GM12864 (cell line): Measurements from ENCODE around the gene LMBRD1.
A peak's percentile ranks its signal among the peaks of the same experiment; 100 is the strongest.

Source experiments
- DNase-seq: peaks from one replicate; pipeline ENCODE4 v3.0.0-alpha.2; 2011; ENCODE audit warnings: low read depth
- H3K4me3 ChIP-seq: 2 replicates; pipeline ENCODE4 v1.5.1; 2011; ENCODE audit warnings: mild to moderate bottlenecking, low read depth, low read length, control low read depth
- CTCF ChIP-seq: IDR thresholded peaks from 2 replicates; pipeline ENCODE4 v1.5.1; 2011; ENCODE audit warnings: low read depth, mild to moderate bottlenecking, moderate library complexity, low read length, control low read depth, inconsistent platforms; ENCODE audit errors: missing control alignments

The LMBRD1 gene

GRCh38 chr6:69758214-69758613, 38.6 kb downstream of the LMBRD1 start:
- no peak for DNase-seq

DNA sequence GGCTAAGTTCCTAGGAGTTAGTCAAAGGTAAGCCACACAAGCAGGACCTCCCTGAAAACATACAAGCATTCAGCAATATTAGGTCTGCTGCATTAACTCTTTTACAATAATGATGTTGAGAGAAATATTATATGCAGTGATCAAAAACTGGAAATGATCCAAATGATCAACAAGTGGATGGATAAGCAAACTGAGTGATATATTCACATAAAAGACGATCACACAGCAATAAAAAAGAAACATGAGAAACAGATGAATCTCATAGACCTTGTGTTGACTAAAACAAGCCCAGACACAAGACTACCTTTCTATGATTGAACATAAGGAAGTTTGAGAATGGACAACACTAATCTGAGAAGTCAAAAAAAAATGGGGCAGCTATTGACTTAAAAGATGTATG, 39.9 kb downstream of the LMBRD1 start:
- H3K4me3 ChIP-seq, result no peak overlapping the region
- no peak for TF ChIP-seq CTCF
- no peak for DNase-seq

More at GRCh38 chr6:69758214-69758613, 38.6 kb downstream of the LMBRD1 start:
- H3K4me3 ChIP-seq, result no peak overlapping the region
- TF ChIP-seq CTCF, result no peak

- no peak for TF ChIP-seq CTCF
- no peak for DNase-seq
- H3K4me3 ChIP-seq, result no peak overlapping the region
Measured at GRCh38 chr6:69756366-69756765, 40.4 kb downstream of the LMBRD1 start.

DNA sequence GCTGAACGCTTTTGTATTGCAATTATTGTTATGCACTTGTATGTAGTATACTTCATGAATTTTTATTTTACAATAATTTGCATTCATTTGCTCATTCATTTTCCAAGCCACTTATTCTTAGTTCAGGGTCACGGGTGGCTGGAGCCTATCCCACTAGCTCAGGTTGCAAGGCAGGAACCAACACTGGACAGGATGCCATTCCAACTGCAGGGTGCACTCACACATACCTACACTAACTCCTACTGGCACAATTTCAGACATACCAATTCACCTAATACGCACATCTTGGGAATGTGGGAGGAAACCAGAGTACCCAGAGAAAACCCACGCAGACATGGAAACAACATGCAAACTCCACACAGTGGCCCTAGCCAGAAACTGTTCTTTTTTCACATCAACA, 61.8 kb downstream of the LMBRD1 start:
- no peak for TF ChIP-seq CTCF
- DNase-seq, result no peak
- no peak overlapping the region for H3K4me3 ChIP-seq

GRCh38 chr6:69732640-69733039, 64.2 kb downstream of the LMBRD1 start:
- peak; percentile 3 for DNase-seq
- peak; percentile 22 for TF ChIP-seq CTCF
- H3K4me3 ChIP-seq, result no peak overlapping the region

- no peak overlapping the region for H3K4me3 ChIP-seq
- no peak for DNase-seq
- no peak for TF ChIP-seq CTCF
Measured at GRCh38 chr6:69732045-69732444, 64.8 kb downstream of the LMBRD1 start.

GRCh38 chr6:69729870-69730449, 66.8 kb downstream of the LMBRD1 start:
- no peak for DNase-seq
- peak; percentile 1 for TF ChIP-seq CTCF
- H3K4me3 ChIP-seq, result no peak overlapping the region
